VCaP (cell line): Measurements from ENCODE around the gene FOCAD.

ENCODE experiments used
- H3K27ac ChIP-seq: fragments of 450-650 bp; 2 replicates; pipeline ENCODE4 v1.5.1; 2017
- CTCF ChIP-seq: fragments of 450-650 bp; conservative IDR thresholded peaks from 2 replicates; pipeline ENCODE4 v1.5.1; 2017; ENCODE audit warnings: mild to moderate bottlenecking, moderate library complexity

Gene FOCAD

DNA sequence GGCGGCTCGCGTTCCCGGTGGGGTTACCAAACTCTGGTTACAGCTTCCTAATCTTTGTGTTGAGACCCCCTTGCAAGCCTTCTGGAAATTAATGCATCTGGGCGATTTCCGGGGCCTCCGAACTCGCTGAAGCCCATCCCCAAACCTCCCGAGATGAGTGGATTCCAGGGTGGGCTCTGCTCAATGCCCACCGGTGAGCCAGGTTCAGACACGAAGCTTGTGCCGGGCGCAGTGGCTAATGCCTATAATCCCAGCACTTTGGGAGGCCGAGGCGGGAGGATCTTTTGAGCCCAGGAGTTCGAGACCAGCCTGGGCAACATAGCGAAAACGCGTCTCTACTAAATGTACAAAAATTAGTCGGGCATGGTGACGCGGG is 347.7 kb downstream of the FOCAD start:
- no peak for TF ChIP-seq CTCF
- no peak overlapping the region for H3K27ac ChIP-seq

DNA sequence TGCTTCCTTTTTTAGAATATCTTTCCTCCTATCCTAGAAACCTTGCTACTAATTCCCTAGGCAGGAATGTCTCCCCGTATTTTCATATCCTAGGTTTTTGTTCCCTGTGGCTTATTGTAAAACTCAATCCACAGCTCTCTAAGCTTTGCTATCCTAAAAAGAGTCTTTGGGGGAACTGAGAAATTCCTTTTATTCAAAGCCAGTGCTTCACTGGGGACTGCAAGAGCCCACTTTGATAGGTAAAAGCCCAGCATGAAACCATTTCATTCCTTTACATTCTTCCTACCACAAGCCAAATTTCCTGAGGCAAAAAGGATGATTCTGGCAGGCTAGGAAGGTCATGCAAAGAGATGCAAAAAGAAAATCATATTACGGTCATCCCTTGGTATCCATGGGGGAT is 353.2 kb downstream of the FOCAD start:
- no peak overlapping the region for H3K27ac ChIP-seq
- TF ChIP-seq CTCF, result no peak

GRCh38 chr9:21039302-21039701 is 355.2 kb downstream of the FOCAD start:
- TF ChIP-seq CTCF, result no peak
- H3K27ac ChIP-seq, result no peak overlapping the region

GRCh38 chr9:21042466-21042865 is 358.4 kb downstream of the FOCAD start:
- H3K27ac ChIP-seq, result no peak overlapping the region
- no peak for TF ChIP-seq CTCF

- no peak overlapping the region for H3K27ac ChIP-seq
- TF ChIP-seq CTCF, result no peak
Measured at GRCh38 chr9:21043841-21044240, 359.8 kb downstream of the FOCAD start.
